Adipocyte (in vitro differentiated cells): ENCODE results near the gene RFC5.
"Not testable (repeated sequence)": the region's sequence is repeated elsewhere in the genome, so short reads cannot be mapped to it uniquely, and the experiment has no call there.

ENCODE experiments used
- DNase-seq: peaks from one replicate; pipeline ENCODE4 v3.0.0-alpha.2; 2015; ENCODE audit warnings: low read depth
- H3K27me3 ChIP-seq: replicated peaks from 2 replicates; pipeline ENCODE4 v1.7.0; 2013; ENCODE audit warnings: mild to moderate bottlenecking, low read length, moderate library complexity; ENCODE audit not compliant: control insufficient read depth, insufficient read depth
- H3K36me3 ChIP-seq: 2 replicates; pipeline ENCODE4 v1.7.0; 2013; ENCODE audit warnings: low read length, mild to moderate bottlenecking, moderate library complexity; ENCODE audit not compliant: control insufficient read depth, insufficient read depth, severe bottlenecking
- H3K4me1 ChIP-seq: 2 replicates; pipeline ENCODE4 v1.7.0; 2013; ENCODE audit warnings: mild to moderate bottlenecking, low read length, moderate library complexity; ENCODE audit not compliant: control insufficient read depth, insufficient read depth
- H3K4me3 ChIP-seq: 2 replicates; pipeline ENCODE4 v1.7.0; 2013; ENCODE audit warnings: mild to moderate bottlenecking, low read length, moderate library complexity
- H3K9ac ChIP-seq: 2 replicates; pipeline ENCODE4 v1.7.0; 2013; ENCODE audit warnings: mild to moderate bottlenecking, low read length, moderate library complexity
- H3K9me3 ChIP-seq: 2 replicates; pipeline ENCODE4 v1.7.0; 2013; ENCODE audit warnings: mild to moderate bottlenecking, low read length, moderate library complexity; ENCODE audit not compliant: control insufficient read depth

Gene RFC5

DNA sequence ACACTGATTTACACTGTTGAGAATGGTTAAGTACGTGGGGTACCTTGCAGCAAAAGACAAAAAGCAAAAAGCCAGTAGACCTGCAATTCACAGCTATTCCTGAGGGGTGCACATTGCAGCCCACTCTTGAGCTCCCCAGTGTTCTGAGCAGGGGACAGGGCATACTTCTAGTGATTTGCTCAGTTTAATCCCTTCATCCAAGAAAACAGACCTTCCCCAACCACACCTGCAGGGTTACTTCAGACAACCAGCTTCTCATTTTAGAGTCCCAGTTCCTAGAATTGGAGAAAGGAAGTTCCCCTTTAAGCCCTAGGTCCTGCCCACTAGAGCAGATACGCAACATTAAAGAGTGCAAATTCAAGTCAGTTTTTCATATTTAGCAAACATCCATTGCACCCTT lies 48.1 kb downstream of the RFC5 start:
- DNase-seq: no peak
- no peaks in the 10 kb centered on the region for H3K27me3 ChIP-seq
- no peaks in the 10 kb centered on the region for H3K9me3 ChIP-seq
- H3K4me1 ChIP-seq: peaks cover 27% of the 10 kb centered on the region
- no peaks in the 10 kb centered on the region for H3K36me3 ChIP-seq
- no peak overlapping the region for H3K4me3 ChIP-seq
- no peak overlapping the region for H3K9ac ChIP-seq

DNA sequence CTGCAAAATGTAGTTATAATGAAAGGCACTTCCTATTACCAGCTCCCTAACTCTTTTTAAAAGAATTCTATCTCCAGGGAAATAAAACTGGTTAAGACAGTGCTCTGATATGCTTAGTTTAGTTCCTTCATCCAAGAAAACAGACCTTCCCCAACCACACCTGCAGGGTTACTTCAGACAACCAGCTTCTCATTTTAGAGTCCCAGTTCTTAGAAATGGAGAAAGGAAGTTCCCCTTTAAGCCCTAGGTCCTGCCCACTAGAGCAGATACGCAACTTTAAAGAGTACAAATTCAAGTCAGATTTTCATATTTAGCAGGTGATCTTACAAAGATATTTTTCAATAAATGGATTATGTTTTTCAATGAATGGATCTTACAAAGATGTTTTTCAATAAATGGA lies 48.9 kb downstream of the RFC5 start:
- H3K4me1 ChIP-seq: peaks cover 22% of the 10 kb centered on the region
- DNase-seq: no peak
- no peak overlapping the region for H3K9ac ChIP-seq
- no peaks in the 10 kb centered on the region for H3K36me3 ChIP-seq
- no peaks in the 10 kb centered on the region for H3K9me3 ChIP-seq
- H3K27me3 ChIP-seq: no peaks in the 10 kb centered on the region
- no peak overlapping the region for H3K4me3 ChIP-seq

DNA sequence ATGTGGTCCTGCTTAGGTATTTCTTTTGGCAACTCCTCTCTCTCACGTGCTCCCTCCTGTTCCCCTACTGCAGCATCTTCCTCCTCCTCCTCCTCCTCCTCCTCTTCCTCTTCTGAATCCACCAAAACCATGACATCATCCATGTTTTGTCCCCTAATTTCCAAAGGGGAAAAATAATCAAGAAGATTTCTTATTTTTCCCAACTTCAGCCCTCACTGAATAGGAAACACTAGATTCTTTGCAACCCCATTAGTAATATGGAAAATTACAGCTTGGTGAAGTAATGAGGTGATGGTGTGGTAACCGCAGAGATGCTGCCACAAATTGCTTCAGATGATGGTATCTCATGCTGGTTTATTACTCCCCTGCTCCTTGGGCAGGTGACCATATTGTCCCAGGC lies 51.9 kb downstream of the RFC5 start:
- H3K27me3 ChIP-seq: no peaks in the 10 kb centered on the region
- no peaks in the 10 kb centered on the region for H3K36me3 ChIP-seq
- H3K4me3 ChIP-seq: no peak overlapping the region
- H3K9me3 ChIP-seq: no peaks in the 10 kb centered on the region
- no peak for DNase-seq
- no peak overlapping the region for H3K9ac ChIP-seq
- peaks cover 7% of the 10 kb centered on the region for H3K4me1 ChIP-seq

DNA sequence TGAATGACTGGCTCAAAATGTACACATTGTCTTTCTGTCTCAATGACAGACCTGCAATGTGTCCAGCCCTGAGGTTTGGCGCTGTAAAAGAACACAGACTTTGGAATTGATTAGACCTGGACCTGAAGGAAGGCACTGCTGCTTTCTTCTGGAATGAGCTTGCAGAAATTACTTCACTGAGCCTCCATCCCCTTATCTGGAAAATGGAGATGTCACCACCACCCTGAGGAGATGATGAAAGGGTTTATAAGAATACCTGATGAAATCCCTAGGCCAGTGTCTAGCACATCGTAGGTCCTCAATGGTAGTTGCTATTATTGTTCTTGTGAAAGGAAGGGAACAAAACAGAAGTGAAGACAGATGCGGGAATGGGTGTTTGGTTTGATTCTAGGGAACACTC lies 54.1 kb downstream of the RFC5 start:
- Histone ChIP-seq H3K36me3 (no peaks in the 10 kb centered on the region), H3K9me3 (no peaks in the 10 kb centered on the region), H3K4me3 (no peak overlapping the region), H3K4me1 (peaks cover 7% of the 10 kb centered on the region), H3K27me3 (no peaks in the 10 kb centered on the region), H3K9ac (no peak overlapping the region)
- DNase-seq: no peak

DNA sequence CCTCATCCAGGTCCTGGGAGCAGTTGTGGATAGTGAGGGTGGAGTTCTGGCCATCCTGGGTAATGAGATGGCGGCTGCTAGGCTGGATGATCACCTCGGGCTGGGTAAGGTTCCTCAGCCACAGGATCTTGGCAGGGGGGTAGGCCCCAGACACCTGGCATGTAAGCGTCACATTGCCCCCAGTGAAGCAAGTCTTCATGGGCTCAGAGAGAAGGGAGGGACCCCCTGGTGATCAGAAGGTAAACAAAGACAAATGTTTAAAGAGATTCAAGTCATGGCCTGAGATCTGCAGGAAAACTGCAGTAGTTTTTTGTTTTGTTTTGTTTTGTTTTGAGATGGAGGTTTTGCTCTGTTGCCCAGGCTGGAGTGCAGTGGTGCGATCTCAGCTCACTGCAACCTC lies 57.3 kb downstream of the RFC5 start:
- Histone ChIP-seq H3K4me3 (no peak overlapping the region), H3K36me3 (peaks cover 7% of the 10 kb centered on the region), H3K9ac (no peak overlapping the region), H3K4me1 (peaks cover 9% of the 10 kb centered on the region), H3K9me3 (peaks cover 6% of the 10 kb centered on the region), H3K27me3 (no peaks in the 10 kb centered on the region)
- no peak for DNase-seq

DNA sequence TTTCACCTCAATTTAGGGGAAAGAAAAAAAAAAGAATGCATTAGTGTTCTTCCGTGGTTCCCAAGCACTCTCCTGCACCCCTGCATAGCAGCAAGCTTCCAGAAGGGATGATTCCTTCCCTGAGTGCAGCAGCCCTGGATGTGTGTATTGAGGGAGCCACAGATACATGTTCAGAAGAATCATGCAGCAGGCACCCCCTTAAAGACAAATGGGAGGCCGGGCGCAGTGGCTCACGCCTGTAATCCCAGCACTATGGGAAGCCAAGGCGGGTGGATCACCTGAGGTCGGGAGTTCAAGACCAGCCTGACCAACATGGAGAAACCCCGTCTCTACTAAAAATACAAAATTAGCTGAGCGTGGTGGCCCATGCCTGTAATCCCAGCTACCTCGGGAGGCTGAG lies 65.0 kb downstream of the RFC5 start:
- not testable (repeated sequence) for H3K27me3 ChIP-seq, H3K4me3 ChIP-seq, DNase-seq, H3K9ac ChIP-seq, H3K4me1 ChIP-seq, H3K9me3 ChIP-seq, H3K36me3 ChIP-seq
